GM20000 (cell line): ENCODE data around the gene SMC2.

Experiments used
- DNase-seq: peaks from one replicate; pipeline ENCODE4 v3.0.0; 2012; ENCODE audit warnings: low spot score
- CTCF ChIP-seq: IDR thresholded peaks from 2 replicates; pipeline ENCODE4 v1.5.1; 2012; ENCODE audit warnings: mild to moderate bottlenecking, control low read depth; ENCODE audit errors: extremely low read depth, missing control alignments

Gene SMC2

DNA sequence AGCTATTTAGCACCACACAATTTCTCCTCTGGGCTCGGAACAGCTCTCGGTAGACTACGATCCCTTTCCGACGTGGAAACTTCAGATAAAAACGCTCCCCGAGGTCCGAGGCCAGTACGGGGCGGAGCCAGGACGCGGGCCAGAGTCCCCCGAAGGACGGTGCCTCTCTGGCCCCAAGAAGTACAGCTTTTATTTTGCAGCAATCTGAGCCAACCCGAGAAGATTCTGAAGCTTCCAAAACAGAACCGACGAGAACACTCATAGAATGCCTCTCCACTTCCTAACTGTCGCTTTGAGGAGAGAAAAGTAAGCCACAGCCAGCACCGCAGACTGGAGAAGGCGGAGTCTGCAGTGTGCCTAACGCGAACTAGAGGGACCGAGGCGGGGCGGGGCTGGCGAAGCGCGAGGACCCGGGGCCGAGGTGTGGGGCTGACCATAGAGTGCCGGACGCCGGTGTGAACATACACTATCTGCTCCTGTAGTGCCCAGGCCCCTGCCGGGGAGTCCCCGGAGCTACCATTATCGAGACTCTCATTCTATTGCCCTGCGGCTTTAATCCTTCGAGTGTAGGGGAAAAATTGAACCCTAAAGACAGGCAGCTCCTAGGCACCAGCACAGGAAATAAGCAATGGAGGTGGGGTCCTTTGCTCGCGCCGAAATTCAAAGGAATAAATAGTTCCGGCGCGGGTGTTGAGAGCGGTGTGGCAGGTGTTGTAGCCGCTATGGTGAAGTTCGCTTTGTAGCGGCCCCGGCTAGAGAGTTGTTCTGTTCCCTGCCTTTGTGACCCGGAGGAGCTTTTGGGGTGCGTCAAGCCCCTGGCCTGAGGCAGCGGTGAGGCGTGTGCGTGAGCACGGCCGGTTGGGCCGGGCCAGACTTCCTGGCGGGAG, at the start of gene SMC2:
Gene SMC2, plus strand, starts transcription at position 663 of the 887 bp plus-strand sequence. CDS start 1,076 bp downstream, outside the sequence.
- DNase-seq, result peak; percentile 91
- TF ChIP-seq CTCF, result no peak

GRCh38 chr9:104068546-104068945, 25.6 kb upstream of the SMC2 start:
- no peak for TF ChIP-seq CTCF
- DNase-seq, result no peak

DNA sequence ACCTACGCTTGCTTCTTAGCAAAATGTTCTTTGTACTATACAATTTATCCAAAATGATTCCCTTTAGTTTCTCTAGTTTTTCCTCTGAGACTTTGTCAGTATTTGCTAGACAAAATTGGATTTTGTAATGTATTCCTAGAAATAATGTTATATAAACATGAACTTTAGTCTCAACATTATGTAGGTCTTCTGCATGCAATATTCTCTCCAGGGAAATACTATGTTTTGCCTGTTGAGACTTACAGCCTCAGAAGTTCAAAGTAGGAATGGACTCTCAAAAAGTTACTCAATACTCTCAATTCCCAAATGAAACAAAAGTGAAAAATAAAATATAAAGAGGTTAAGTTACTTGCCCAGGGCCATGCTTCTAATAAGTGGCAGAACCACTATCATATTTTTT, 24.8 kb upstream of the SMC2 start:
- no peak for DNase-seq
- TF ChIP-seq CTCF, result no peak

DNA sequence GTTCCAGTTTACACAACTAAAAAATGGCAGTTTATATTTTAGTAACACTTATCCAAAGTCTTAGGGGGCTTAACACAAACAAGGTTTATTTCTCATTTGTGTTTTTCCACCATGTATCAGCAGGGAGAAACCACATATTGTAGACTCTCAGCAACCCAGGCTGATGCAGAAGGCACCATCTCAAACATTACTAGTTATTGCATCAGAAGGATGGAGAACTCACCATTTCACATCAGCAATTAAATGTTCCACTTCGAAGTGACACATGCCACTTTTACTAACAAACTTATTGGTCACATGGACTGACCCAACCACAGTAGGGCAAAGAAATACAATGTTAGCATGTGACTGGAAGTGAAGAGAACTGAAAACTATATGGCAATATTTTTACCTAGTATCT, 22.5 kb upstream of the SMC2 start:
- no peak for DNase-seq
- TF ChIP-seq CTCF, result no peak

- DNase-seq, result no peak
- no peak for TF ChIP-seq CTCF
Measured at GRCh38 chr9:104073098-104073769, 20.9 kb upstream of the SMC2 start.

DNA sequence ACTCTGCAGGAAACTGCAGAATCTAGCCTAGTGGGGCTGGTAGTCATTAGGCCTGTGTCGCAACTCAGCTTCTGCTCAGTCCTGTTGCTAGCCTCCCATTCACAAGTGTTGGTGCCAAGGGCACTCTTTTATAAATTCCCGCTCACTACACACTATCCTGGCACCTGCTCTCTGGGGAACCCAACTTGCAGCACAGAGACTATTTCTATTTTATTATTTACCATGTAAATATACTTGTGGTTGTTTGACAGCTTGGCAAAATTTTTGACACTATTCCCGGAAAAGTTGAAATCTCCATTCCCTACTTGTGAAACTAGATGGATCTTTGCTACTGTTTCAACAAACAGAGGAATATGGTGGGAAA, 20.4 kb upstream of the SMC2 start:
- DNase-seq, result no peak
- TF ChIP-seq CTCF, result no peak

- no peak for DNase-seq
- TF ChIP-seq CTCF, result no peak
Measured at GRCh38 chr9:104074876-104075275, 19.2 kb upstream of the SMC2 start.
